GM13976 (cell line): Measurements from ENCODE around the gene CECR2.

ENCODE experiments used
- DNase-seq: peaks from one replicate; pipeline ENCODE4 v3.0.0; 2012; ENCODE audit warnings: low spot score
- CTCF ChIP-seq: IDR thresholded peaks from 2 replicates; pipeline ENCODE4 v1.5.1; 2012; ENCODE audit warnings: borderline replicate concordance, mild to moderate bottlenecking; ENCODE audit not compliant: insufficient read depth; ENCODE audit errors: extremely low read depth, missing control alignments, control extremely low read depth
- in situ Hi-C: fragments of 300-500 bp; cut with MboI; formaldehyde crosslinking; loops from one replicate; pipeline ENCODE4 v1.12.0; 2022; ENCODE audit warnings: low sequenced_read_pairs, mixed read lengths, inconsistent platforms; ENCODE audit not compliant: unreplicated experiment

CECR2 gene

GRCh38 chr22:17346578-17346977, 22.7 kb upstream of the CECR2 start:
- DNase-seq, result no peak
- TF ChIP-seq CTCF, result no peak
- in situ Hi-C loops, result no loop called here

- TF ChIP-seq CTCF, result no peak
- DNase-seq, result no peak
- in situ Hi-C loops, result no loop called here
Observed at GRCh38 chr22:17347724-17348123, 21.5 kb upstream of the CECR2 start.

GRCh38 chr22:17348464-17349103, 20.7 kb upstream of the CECR2 start:
- TF ChIP-seq CTCF, result no peak
- in situ Hi-C loops, result no loop called here
- DNase-seq, result no peak

- in situ Hi-C loops, result no loop called here
- no peak for TF ChIP-seq CTCF
- no peak for DNase-seq
Observed at GRCh38 chr22:17349172-17349571, 20.1 kb upstream of the CECR2 start.

GRCh38 chr22:17350292-17350691, 19.0 kb upstream of the CECR2 start:
- DNase-seq, result no peak
- TF ChIP-seq CTCF, result no peak
- in situ Hi-C loops, result no loop called here

GRCh38 chr22:17352798-17353197, 16.5 kb upstream of the CECR2 start:
- no peak for TF ChIP-seq CTCF
- in situ Hi-C loops, result no loop called here
- no peak for DNase-seq

- no peak for TF ChIP-seq CTCF
- in situ Hi-C loops, result no loop called here
- no peak for DNase-seq
Observed at GRCh38 chr22:17357688-17358087, 11.6 kb upstream of the CECR2 start.
